HG03135 (cell line): ENCODE measurements around the gene ESCO1.
"Not testable (repeated sequence)": the region's sequence is repeated elsewhere in the genome, so short reads cannot be mapped to it uniquely, and the experiment has no call there.

Source experiments
- ATAC-seq: cut with Tn5 transposase; IDR thresholded peaks from one replicate; pipeline ENCODE4 v1.9.1; 2021; ENCODE audit warnings: mild to moderate bottlenecking, moderate library complexity; ENCODE audit not compliant: unreplicated experiment

The ESCO1 gene, protein sequence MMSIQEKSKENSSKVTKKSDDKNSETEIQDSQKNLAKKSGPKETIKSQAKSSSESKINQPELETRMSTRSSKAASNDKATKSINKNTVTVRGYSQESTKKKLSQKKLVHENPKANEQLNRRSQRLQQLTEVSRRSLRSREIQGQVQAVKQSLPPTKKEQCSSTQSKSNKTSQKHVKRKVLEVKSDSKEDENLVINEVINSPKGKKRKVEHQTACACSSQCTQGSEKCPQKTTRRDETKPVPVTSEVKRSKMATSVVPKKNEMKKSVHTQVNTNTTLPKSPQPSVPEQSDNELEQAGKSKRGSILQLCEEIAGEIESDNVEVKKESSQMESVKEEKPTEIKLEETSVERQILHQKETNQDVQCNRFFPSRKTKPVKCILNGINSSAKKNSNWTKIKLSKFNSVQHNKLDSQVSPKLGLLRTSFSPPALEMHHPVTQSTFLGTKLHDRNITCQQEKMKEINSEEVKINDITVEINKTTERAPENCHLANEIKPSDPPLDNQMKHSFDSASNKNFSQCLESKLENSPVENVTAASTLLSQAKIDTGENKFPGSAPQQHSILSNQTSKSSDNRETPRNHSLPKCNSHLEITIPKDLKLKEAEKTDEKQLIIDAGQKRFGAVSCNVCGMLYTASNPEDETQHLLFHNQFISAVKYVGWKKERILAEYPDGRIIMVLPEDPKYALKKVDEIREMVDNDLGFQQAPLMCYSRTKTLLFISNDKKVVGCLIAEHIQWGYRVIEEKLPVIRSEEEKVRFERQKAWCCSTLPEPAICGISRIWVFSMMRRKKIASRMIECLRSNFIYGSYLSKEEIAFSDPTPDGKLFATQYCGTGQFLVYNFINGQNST

DNA sequence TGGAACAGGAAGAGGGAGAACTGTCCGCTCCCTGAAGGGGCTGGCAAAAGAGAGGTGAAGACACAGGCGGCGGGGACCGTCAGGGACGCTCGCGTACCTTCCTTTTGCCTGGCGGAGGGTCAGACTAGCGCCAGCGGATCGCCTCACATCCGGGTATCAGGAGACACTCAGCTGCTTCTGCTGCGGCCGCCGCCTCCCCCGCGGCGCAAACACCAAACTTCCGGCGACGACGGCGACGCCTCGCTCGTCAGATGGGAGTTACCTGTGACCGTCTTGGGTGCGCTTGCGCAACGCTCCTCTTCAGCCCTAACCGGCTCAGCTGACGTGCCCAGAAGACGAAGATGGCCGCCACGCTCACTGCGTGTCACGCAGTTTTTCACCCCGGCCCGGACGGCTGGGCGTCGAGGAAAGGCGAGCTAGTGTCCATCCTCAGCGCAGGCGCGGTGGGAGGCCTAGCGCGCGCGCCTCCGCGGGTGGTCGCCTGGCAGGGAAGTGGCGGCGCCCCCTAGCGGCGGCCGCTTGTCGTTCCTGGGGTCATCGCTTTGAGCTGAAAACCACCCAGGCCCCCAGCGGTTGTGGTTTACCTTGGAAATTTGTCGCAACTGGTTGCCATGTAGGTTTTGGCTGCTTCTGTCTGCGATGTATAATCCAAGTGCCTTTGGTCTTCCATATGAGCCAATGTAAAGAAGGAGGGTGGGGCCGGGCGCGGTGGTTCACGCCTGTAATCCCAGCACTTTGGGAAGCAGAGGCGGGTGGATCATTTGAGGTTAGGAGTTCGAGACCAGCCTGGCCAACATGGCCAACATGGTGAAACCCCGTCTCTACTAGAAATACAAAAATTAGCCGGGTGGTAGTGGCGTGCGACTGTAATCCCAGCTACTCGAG, at the start of gene ESCO1:
Gene ESCO1, minus strand, starts transcription at position 179 of the 885 bp plus-strand sequence. CDS start 25,861 bp downstream, outside the sequence.
- peak; percentile 87 for ATAC-seq

- ATAC-seq: not testable (repeated sequence)
These were observed 39.9 kb upstream of the ESCO1 start for GRCh38 chr18:21640375-21640774.

DNA sequence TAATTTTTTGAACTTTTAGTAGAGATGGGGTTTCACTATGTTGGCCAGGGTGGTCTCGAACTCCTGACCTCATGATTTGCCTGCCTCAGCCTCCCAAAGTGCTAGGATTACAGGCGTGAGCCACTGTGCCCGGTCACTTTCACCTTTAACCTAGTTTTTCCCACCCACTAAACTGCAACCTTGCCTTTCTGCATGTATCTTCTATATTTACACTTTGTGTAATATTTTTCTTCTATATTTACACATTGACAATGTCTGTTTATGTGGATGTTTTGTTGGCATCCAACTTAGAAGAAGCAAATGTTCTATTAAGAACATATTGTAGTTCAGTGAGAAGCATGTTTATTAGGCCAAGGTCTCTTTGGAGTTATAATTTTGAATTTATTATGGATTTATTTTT, 38.3 kb upstream of the ESCO1 start:
- no peak for ATAC-seq

GRCh38 chr18:21636769-21637168, 36.3 kb upstream of the ESCO1 start:
- ATAC-seq: no peak

DNA sequence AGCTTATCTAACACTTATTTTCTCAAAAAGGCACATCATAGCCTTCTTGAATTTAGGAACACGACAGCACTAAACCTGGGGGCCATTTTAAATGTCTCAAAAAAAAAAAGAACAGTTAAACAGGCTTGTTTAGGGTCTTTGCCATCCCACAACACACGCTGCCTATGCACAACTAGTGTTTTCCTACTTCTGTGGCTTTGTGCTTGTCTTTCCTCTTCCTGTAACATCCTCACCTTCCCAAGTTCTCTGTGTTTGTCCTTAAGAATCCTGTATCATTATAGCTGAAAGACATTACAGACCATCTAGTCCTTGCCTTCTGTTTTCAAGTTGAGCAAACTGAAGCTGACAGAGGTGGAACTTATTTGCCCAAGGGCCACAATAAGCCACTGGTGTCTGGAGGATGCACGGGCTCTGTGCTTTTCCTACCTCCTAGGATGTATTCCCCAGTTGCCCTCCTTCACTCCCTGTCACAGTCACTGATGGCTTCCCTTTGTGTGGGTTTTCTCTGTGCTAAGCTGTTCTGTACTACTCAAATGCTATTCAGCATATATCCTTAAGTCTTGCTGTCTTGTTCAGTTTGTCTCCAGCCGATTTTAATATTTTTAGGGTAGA, 34.2 kb upstream of the ESCO1 start:
- ATAC-seq: no peak

DNA sequence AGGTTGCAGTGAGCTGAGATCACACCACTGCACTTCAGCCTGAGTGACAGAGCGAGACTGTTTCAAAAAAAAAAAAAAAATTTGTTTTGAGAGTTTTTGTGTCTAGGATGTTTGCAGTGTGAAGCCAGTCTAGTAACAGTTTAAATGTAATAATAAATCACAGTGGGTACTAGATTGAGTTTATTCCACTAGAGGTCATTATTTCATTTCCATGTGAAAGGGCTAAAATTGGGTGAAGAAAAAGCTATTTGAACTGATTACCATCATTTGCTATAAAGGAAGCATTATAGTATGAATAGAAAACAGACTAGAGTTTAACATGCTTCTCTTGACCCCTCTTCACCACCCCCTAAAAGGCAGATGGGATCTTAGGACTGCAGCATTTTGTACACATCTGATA, 31.9 kb upstream of the ESCO1 start:
- no peak for ATAC-seq

GRCh38 chr18:21629089-21629832, 28.8 kb upstream of the ESCO1 start:
- ATAC-seq: peak; percentile 90

GRCh38 chr18:21621640-21622039, 21.1 kb upstream of the ESCO1 start:
- not testable (repeated sequence) for ATAC-seq

DNA sequence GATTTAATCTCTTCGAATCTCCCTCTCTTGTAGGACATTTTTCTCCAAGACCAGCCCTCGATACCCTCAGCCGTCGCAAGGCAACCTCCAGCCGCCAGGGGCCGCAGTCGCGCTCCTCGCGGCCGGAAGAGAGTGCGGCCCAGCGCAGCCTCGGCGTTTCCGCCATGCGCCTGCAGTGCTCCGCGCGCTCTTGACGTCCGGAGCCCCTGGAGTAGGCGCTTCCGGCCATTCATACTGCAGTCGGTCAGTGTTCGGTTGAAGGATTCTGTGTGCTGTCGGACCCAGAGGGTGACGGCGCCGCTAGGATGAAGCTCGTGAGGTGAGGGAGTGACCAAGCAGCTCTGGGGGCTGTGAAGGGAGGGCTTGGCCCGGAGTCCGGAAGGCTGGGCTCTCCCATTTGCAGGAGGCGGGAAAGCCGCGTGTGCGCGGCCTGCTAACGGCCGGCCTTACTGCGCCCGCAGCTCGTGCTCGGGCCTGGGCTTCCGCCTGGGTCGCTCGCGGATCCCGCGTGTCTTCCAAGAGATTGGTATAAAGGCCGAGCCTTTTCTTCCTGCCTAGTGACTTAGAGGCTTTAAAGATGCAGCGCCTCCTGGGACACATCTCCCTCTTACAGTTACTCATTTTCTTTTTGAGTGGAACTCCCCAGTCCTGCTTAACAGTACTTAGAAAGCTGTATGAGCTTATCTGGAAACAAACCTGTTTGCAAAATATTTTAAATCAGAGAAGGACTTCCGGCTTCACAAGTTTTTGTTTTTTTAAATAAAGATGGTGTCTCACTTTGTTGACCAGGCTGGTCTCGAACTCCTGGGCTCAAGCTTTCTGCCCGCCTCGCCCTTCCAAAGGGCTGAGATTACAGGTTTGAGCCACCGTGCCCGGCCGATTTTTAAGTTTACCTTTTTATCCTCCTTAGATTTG, 11.9 kb upstream of the ESCO1 start, which contains the start of gene SNRPD1:
Gene SNRPD1, plus strand, starts transcription at position 190 of the 915 bp plus-strand sequence. Its CDS starts 116 bp downstream, at position 306.
- ATAC-seq: peak; percentile 99

DNA sequence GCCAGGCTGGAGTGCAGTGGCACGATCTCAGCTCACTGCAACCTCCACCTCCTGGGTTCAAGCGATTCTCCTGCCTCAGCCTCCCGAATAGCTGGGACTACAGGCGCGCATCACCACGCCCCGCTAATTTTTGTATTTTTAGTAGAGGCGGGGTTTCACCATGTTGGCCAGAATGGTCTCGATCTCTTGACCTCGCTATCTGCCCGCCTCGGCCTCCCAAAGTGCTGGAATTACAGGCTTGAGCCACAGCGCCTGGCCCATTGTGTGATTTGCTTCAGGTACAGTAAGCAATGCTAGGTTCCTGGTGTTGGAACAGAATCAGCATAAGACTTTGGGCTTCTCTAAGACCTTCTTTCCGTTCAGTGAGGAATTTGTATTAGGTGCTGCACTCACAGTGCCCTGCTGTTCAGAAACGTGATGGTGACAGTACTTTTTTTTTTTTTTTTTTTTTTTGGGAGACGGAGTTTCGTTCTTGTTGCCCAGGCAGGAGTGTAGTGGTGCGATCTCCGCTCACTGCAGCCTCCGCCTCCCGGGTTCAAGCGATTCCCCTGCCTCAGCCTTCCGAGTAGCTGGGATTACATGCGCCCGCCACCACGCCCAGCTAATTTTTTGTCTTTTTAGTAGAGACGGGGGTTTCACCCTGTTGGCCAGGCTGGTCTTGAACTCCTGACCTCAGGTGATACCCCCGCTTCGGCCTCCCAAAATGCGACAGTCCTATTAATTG, 11.1 kb upstream of the ESCO1 start:
- ATAC-seq: not testable (repeated sequence)

DNA sequence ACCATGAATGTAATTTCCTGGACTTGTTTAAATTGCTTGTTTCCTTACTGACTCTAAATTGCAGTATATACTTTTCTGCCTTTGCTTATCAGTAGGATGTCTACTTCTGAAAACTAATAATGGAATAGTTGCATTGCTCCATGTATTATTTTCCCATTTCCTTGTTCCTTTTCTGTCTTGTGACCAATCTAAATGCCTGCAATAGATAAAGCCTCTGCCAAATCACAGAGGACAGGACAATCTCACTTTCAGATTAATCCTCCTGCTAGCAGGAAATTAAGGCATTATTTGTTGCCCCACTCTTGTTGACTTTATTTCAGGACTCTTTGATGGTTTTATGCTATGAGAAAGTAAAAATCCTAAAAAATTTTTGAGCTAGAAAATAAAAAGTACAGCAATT, 4.7 kb upstream of the ESCO1 start:
- no peak for ATAC-seq

DNA sequence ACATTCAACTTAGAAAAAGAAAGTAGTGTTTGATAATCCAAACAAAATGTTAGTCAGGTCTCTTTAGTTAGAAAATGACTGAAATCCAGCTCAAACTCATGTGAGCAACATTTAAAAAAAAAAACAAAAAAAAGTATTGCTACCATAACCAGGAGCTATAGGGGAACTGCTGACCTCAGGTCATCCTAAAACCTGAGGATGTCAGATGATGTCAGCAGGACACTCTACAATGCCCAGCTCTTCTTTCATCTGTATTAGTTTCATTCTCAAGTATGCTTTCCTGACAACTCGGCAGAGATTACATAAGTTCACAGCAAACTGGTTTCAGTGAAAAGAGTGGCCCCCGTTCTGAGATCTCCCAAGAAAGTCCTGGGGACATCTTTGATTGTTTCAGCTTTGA, 4.2 kb upstream of the ESCO1 start:
- no peak for ATAC-seq

DNA sequence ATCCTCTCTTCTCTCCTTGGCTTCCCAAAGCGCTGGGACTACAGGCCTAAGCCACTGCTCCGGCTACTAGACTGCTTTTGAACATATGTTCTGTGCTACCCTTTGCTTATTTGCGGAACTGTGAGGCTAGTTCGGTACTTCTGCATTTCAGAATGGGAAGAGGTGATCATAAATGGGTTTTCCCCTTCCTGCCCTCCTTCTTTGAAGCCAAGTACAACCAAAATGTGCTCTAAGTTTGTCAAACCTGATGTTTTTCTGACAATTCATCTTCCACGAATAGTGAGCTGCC, 1.7 kb upstream of the ESCO1 start:
- ATAC-seq: no peak

GRCh38 chr18:21599585-21600525, 649 bp downstream of the ESCO1 start:
- peak; percentile 50 for ATAC-seq

DNA sequence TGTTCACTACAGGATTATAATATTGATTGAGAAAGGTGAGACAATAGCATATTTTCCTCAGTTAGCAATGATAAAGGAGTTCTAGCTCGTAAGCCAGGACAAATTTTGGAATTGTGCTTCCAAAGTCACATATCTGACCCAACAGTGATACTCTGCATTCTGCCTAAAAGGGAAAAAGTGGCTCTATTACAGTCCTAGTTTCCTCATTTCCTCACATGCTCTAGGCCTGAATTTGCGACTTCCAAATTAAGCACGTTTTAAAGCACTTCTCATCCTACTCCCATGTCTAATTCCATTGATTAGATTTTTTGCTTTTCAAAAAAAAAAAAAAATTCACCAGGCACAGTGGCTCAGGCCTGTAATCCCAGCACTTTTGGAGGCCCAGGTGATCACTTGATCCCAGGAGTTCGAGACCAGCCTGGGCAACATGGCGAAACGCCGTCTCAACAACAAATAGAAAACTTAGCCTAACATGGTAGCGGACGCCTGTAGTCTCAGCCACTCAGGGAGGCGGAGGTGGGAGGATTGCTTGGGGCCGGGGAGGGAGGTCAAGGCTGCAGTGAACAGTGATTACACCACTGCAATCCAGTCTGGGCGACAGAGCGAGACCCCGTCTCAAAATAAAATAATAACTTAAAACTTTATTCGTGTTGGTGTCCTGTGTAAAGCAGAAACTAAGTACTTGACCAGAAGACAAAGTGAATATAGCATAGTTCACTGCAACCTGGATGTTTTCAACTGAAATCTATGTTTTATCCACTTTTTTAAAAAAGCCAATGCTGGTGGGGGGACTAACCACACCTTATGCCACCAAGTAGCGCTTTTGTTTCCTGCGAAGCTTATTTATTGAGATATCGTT, 1.5 kb downstream of the ESCO1 start:
- no peak for ATAC-seq

GRCh38 chr18:21597620-21598019, 2.9 kb downstream of the ESCO1 start:
- ATAC-seq: no peak
